ENCODE results near the gene POU2F1.

DNA sequence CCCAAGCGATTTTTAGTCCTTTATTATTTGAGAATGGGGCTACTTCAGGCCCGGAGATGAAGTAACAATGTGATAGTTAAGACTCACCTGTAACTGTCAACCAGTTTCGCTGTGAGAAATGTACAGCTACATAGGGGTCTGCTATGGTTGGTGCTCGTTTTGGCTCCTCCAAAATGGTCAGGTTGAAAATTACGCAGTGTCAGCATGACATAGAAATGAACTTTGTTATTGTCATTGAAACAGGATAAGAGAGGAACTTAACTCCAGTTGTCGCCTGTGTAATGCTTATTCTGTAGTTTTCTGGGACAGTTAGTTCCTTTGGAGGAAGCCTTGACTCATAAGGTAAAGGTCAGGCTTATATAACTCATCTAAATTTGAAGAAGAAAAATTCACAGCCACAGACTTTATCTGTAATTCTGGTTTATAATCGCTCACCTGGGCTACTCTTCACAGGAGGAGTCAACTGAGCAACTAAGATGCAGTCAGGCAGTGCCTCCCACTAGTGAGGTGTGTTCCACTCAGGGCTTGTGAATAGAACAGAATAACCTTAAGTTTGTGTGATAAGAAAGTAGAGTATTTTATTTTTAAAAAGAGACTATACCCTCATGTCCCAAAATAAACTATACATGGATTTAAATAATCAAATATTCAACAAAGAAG is 166.7 kb downstream of the POU2F1 start:
- TF ChIP-seq, protein P1, sequence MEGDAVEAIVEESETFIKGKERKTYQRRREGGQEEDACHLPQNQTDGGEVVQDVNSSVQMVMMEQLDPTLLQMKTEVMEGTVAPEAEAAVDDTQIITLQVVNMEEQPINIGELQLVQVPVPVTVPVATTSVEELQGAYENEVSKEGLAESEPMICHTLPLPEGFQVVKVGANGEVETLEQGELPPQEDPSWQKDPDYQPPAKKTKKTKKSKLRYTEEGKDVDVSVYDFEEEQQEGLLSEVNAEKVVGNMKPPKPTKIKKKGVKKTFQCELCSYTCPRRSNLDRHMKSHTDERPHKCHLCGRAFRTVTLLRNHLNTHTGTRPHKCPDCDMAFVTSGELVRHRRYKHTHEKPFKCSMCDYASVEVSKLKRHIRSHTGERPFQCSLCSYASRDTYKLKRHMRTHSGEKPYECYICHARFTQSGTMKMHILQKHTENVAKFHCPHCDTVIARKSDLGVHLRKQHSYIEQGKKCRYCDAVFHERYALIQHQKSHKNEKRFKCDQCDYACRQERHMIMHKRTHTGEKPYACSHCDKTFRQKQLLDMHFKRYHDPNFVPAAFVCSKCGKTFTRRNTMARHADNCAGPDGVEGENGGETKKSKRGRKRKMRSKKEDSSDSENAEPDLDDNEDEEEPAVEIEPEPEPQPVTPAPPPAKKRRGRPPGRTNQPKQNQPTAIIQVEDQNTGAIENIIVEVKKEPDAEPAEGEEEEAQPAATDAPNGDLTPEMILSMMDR (IDR thresholded peaks at IDR 0.05) = no peak
- TF ChIP-seq POLR2A (IDR thresholded peaks at IDR 0.05) (no peak), POLR2AphosphoS5 (IDR thresholded peaks at IDR 0.05) (no peak)

All from stomach (tissue), 4 donors.